Limb (tissue), 2 donors: ENCODE results near the gene TOX2.
"Not testable (repeated sequence)": the region's sequence is repeated elsewhere in the genome, so short reads cannot be mapped to it uniquely, and the experiment has no call there.

Experiments used
- DNase-seq, 2 donors: peaks; one replicate each; pipeline ENCODE4 v3.0.0-alpha.2; 2016; ENCODE audit errors: extremely low spot score in 2 of 2

The TOX2 gene

DNA sequence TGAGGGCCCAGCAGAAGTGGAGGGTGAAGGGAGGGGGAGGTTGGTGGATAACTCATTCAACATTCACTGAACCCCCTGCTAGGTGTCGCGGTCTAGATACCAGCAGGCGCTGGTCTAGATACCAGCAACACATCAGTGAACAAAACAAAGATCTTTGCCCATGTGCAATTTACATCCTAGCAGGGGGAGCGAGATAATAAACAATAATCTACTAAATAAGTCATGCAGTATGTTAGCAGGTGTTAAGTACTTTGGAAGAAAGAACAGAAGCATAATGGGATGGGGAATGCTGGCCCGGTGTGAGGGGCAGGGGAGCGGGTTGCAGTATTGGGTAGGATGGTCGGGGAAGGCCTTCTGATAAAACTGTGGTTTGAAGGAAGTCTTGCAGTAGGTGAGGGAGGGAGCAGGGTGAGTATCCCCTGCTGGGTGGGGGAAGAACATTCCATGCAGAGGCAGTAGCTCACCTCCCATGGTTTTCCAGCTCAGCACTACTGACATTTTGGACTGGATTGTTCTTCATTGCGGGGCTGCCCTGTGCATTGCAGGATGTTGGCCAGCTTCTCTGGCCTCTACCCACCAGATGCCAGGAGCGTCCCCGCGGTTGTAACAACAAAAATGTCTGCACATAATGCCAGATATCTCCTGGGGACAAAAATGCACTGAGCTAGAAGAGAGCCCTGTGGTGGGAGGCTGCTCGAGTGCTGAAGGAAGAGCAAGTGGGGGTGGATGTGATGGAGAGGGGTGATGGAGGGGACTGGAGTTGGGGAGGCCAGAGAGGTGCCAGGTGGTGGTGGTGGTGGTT is 117.3 kb downstream of the TOX2 start:
- DNase-seq = peak in 1 of 2 donors; percentile 9

GRCh38 chr20:44032583-44033331 is 118.1 kb downstream of the TOX2 start:
- DNase-seq = no peak

DNA sequence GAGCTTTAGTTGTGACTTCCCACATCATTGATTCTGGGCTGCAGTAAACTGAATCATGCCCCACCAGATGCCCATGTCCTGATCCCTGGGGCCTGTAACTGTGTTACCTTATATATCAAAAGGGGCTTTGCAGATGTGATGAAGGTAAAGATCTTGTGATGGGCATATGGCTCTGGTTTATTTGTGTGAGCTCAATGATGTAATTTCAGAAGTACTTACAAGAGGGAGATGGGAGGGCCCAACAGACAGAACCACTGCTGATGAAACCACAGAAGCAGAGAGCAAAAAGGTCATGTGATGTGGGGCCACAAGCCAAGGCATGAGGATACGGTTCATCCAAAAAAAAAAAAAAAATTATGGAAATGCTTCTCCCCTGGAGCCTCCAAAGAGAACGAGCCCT is 118.7 kb downstream of the TOX2 start:
- no peak for DNase-seq

DNA sequence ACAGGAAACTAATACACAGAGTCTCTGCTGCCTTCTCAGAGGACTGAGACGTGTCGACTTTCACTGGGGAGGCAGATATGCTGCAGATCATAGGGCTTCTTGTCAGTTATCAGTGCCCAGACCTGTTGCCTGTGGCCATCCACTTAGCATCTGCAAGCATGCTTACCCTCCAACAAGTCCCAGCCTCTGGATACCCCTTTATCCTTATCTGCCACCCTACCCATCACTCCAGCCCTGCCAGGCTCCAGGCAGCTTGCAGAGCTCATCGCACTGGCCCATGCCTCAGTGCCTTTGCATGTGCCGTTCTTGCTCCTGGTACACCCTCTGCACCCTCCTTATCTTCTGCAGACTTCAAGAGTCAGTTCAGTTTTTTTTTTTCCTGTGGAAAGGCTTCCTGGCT is 119.2 kb downstream of the TOX2 start:
- no peak for DNase-seq

DNA sequence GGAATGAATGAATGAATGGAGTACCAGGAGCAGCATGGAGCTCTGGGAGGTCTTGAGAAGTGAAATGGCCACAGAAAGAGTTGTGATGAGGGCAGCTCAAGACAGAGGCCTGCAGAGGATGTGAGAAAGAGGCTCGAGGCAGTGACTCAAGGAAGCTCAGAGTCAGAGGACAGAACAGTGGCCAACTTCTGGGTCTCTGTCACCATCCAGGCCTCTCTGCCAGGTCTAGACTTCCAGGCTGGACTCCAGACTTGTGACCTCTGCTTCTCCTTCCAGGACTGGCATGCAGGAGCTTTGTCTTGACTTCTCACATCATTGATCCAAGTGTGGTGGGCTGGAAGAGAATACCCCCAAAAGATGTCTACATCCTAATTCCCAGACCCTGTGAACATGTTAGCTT is 119.8 kb downstream of the TOX2 start:
- peak in 1 of 2 donors; percentile 4 for DNase-seq

GRCh38 chr20:44034965-44035635 is 120.4 kb downstream of the TOX2 start:
- peak in 1 of 2 donors; percentile 8 for DNase-seq

DNA sequence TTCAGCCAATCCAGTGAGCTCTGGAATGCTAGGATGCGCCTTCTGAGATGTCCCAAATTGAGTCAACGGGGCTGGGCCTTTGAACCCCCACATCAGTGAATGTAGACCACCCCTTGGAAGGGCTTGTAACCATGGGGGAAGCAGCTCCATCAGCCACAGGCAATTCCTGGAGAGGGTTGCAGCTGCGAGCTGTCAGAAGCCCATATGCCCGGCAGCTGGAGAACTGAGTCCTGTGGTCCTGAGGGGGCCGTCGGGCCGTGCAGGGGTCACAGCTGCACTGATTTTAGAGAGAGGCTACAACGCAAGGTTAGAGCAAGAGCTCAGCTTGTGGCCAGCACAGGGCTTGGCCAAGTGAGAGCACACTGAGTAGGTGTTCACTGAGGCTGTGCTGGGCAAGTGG is 121.3 kb downstream of the TOX2 start:
- DNase-seq = peak in 1 of 2 donors; percentile 12

- DNase-seq = peak in 1 of 2 donors; percentile 12
These were observed 121.8 kb downstream of the TOX2 start for GRCh38 chr20:44036441-44036840.

GRCh38 chr20:44038681-44039123 is 124.0 kb downstream of the TOX2 start:
- DNase-seq = peak; percentile 55 to 71

GRCh38 chr20:44039147-44039546 is 124.5 kb downstream of the TOX2 start:
- DNase-seq = no peak

GRCh38 chr20:44039741-44040140 is 125.1 kb downstream of the TOX2 start:
- peak in 1 of 2 donors; percentile 23 for DNase-seq

DNA sequence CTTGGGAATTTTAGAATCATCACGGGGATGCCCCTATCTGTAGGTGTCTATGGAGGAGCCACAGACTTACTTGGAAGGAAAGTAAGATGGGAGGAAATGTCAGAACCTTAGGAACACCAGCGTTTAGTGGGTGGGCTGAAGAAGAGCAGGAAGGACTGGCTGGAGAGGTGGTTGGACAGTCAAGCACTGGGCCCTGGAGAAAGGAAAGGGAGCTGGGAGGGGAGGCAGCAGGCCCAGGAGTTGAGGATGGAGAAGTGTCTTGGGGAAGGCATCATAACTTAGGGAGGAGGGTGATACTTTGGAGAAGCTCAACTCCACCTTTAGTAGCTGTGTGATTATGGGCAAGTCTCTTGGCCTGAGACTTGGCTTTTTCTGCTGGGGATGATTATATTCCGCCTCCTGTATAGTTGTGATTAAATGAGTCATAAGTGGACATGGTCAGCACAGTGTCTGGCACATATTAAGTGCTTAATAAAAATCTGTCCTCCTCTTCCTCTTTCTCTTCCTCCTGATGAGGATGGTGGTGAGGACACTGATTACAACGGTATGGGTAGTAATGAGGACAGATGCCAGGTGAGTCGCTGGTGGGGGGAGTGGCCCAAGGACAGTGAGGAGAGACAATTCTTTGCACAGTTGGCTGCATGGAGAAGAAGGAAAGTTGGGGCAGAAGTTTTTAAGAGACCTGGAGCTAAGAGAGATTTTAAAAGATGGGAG is 125.7 kb downstream of the TOX2 start:
- DNase-seq = peak in 1 of 2 donors; percentile 3

GRCh38 chr20:44041001-44041400 is 126.3 kb downstream of the TOX2 start:
- DNase-seq = peak in 1 of 2 donors; percentile 21

DNA sequence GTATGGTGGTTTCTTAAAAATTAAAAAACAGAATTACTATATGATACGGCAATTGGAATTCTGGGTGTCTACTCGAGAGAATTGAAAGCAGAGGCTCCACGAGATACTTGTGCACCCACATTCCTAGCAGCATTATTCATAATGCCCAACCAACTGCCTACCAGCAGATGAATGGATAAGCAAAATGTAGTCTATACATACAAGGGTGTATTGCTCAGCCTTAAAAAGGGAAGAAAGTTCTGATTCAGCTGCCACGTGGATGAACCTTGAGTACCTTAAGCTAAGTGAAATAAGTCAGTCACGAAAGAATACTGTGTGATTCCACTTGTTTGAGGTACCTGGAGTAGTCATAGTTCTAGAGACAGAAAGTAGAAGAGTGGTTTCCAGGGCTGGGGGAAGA is 130.1 kb downstream of the TOX2 start:
- not testable (repeated sequence) for DNase-seq

- no peak for DNase-seq
These were observed 135.7 kb downstream of the TOX2 start for GRCh38 chr20:44050327-44050726.

GRCh38 chr20:44050925-44051660 is 136.4 kb downstream of the TOX2 start:
- DNase-seq = peak in 1 of 2 donors; percentile 7

DNA sequence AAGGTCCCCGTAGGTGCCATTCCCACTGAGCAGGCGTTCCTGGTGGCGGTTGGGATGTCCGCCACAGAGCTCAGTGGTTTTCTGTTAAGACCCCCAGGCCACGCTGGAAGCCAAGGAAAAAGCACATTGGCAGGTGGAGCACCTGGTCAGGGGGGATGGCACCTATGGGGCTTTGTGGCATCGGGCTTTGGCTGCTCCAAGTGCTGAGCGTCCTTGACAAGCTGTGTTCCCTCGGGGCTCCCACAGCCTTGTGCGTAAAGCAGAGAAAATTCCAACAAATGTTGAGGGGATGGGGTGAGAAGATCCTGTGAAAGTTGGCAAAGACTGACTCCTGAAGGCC is 137.0 kb downstream of the TOX2 start:
- peak in 1 of 2 donors; percentile 6 for DNase-seq

GRCh38 chr20:44052166-44052565 is 137.5 kb downstream of the TOX2 start:
- peak in 1 of 2 donors; percentile 10 for DNase-seq

GRCh38 chr20:44053046-44053445 is 138.4 kb downstream of the TOX2 start:
- DNase-seq = peak in 1 of 2 donors; percentile 11

DNA sequence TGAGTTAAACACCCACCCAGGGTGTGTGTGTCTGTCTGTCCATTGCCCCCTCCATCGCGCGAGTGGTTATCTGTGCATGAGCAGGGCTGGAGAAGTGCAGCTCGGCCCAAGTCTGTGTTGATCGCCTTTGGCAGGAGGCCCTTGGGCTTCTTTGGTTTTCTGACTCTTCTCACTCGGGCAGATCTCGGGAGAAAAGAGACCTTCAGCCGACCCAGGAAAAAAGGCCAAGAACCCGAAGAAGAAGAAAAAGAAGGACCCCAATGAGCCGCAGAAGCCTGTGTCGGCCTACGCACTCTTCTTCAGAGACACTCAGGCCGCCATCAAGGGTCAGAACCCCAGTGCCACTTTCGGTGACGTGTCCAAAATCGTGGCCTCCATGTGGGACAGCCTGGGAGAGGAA is 139.5 kb downstream of the TOX2 start:
- peak in 1 of 2 donors; percentile 8 for DNase-seq

DNA sequence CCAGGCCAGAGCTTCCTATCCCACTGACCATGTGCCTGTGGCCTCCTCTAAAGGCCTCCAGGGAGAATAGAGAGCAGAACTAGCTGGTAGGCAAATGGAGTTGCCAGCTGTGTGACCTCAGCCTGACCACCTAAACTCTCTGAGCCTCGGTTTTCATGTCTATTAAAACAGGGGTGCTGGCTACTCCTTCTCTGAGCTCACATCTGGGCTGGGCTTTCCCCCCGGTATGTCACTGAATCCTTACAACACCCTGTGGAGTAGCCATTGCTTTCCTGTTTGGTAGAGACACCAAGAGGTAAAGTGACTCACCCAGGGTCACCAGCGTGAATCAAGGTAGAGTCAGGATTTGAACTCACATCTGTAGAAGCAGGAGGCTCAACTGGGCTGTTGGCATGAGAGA is 140.2 kb downstream of the TOX2 start:
- DNase-seq = no peak
